SIG-M5 treated with dmso at 0.1 percent for 504 hours (cell line): ENCODE measurements around the gene PTGS1.
"Not testable (repeated sequence)": the region's sequence is repeated elsewhere in the genome, so short reads cannot be mapped to it uniquely, and the experiment has no call there.

Experiments used
- DNase-seq: peaks from one replicate; lab custom pipeline; 2025; ENCODE audit not compliant: unreplicated experiment; lab: John Stamatoyannopoulos, UW

PTGS1 gene

GRCh38 chr9:122346478-122347347, 24.1 kb upstream of the PTGS1 start:
- no peak for DNase-seq

- no peak for DNase-seq
Measured at GRCh38 chr9:122347348-122348287, 23.2 kb upstream of the PTGS1 start.

GRCh38 chr9:122348288-122348777, 22.5 kb upstream of the PTGS1 start:
- DNase-seq, result no peak

GRCh38 chr9:122348791-122349190, 22.0 kb upstream of the PTGS1 start:
- DNase-seq, result no peak

- DNase-seq, result no peak
Measured at GRCh38 chr9:122349201-122349600, 21.6 kb upstream of the PTGS1 start.

- DNase-seq, result peak; percentile 56
Measured at GRCh38 chr9:122350577-122351355, 20.1 kb upstream of the PTGS1 start.

- no peak for DNase-seq
Measured at GRCh38 chr9:122354536-122355199, 16.2 kb upstream of the PTGS1 start.

GRCh38 chr9:122355336-122355875, 15.4 kb upstream of the PTGS1 start:
- DNase-seq, result no peak

GRCh38 chr9:122356627-122357026, 14.2 kb upstream of the PTGS1 start:
- DNase-seq, result no peak

- DNase-seq, result no peak
Measured at GRCh38 chr9:122360891-122361290, 9.9 kb upstream of the PTGS1 start.

- not testable (repeated sequence) for DNase-seq
Measured at GRCh38 chr9:122363131-122363530, 7.7 kb upstream of the PTGS1 start.

GRCh38 chr9:122364117-122364782, 6.6 kb upstream of the PTGS1 start:
- DNase-seq, result no peak

GRCh38 chr9:122364783-122365150, 6.1 kb upstream of the PTGS1 start:
- DNase-seq, result no peak

- no peak for DNase-seq
Measured at GRCh38 chr9:122366074-122366660, 4.7 kb upstream of the PTGS1 start.

- DNase-seq, result no peak
Measured at GRCh38 chr9:122367065-122367464, 3.8 kb upstream of the PTGS1 start.

GRCh38 chr9:122367774-122368460, 2.9 kb upstream of the PTGS1 start:
- DNase-seq, result no peak

GRCh38 chr9:122368642-122369041, 2.2 kb upstream of the PTGS1 start:
- DNase-seq, result no peak

GRCh38 chr9:122370303-122370702, 521 bp upstream of the PTGS1 start:
- peak; percentile 47 for DNase-seq

- no peak for DNase-seq
Measured at GRCh38 chr9:122371846-122372245, 1.0 kb downstream of the PTGS1 start.
